Vagina (tissue), 2 donors: ENCODE results near the gene USO1. TPM values are rescaled to one million over a fixed set of nuclear protein-coding genes. Genes with fewer than 3 reads are reported as not detected.
"Not testable (repeated sequence)": the region's sequence is repeated elsewhere in the genome, so short reads cannot be mapped to it uniquely, and the experiment has no call there.

Experiments used
- DNase-seq, 2 donors: peaks; one replicate each; pipeline ENCODE4 v3.0.0-alpha.2; 2017; ENCODE audit errors: extremely low spot score in 2 of 2
- H3K27ac ChIP-seq: fragments of 200-600 bp; sonication (generic); one replicate; pipeline ENCODE4 v1.5.1; 2019
- H3K27me3 ChIP-seq: fragments of 200-600 bp; sonication (generic); one replicate; pipeline ENCODE4 v1.5.1; 2019
- H3K36me3 ChIP-seq, 2 donors: fragments of 200-600 bp; sonication (generic); one replicate each; pipeline ENCODE4 v1.5.1; 2017 to 2019
- H3K4me1 ChIP-seq: fragments of 200-600 bp; sonication (generic); one replicate; pipeline ENCODE4 v1.5.1; 2019
- H3K4me3 ChIP-seq, 2 donors: fragments of 200-600 bp; sonication (generic); 1 replicate in 1 of 2; 2 replicates in 1 of 2; pipeline ENCODE4 v1.5.1; 2016 to 2019
- H3K9me3 ChIP-seq: fragments of 200-600 bp; sonication (generic); one replicate; pipeline ENCODE4 v1.5.1; 2019
- CTCF ChIP-seq, 3 experiments: fragments of 450-650 bp in 2 of 3; fragments of 200-600 bp in 1 of 3; sonication (generic) in 1 of 3; IDR thresholded peaks; one replicate each; pipeline ENCODE4 v1.5.1; 2017 to 2019; ENCODE audit warnings: antibody characterized with exemption in 3 of 3, mild to moderate bottlenecking in 2 of 3, moderate library complexity in 2 of 3
- POLR2A ChIP-seq, 2 donors: fragments of 450-650 bp; IDR thresholded peaks; one replicate each; pipeline ENCODE4 v1.6.1; 2017; ENCODE audit warnings: antibody characterized with exemption in 2 of 2, mild to moderate bottlenecking in 2 of 2, moderate library complexity in 2 of 2
- POLR2AphosphoS5 ChIP-seq, 2 donors: sonication (generic); formaldehyde crosslinking; IDR thresholded peaks; one replicate each; pipeline ENCODE4 v1.9.0; 2017; ENCODE audit warnings: antibody characterized with exemption in 2 of 2, mild to moderate bottlenecking in 2 of 2, low read depth in 1 of 2; ENCODE audit not compliant: insufficient read depth in 1 of 2
- intact Hi-C: fragments of 100-400 bp; cut with DNase I; formaldehyde crosslinking; loops from one replicate; pipeline ENCODE4 v1.15.1; 2023
- total RNA-seq: library from RNA; depleted of rRNA; stranded (reverse); fragments of >200 nt; gene quantifications from one replicate; pipeline ENCODE4 v1.2.3, GENCODE V29; 2016

Gene USO1
- total RNA-seq, 1 donor from 2014 or later: 47.9 TPM

DNA sequence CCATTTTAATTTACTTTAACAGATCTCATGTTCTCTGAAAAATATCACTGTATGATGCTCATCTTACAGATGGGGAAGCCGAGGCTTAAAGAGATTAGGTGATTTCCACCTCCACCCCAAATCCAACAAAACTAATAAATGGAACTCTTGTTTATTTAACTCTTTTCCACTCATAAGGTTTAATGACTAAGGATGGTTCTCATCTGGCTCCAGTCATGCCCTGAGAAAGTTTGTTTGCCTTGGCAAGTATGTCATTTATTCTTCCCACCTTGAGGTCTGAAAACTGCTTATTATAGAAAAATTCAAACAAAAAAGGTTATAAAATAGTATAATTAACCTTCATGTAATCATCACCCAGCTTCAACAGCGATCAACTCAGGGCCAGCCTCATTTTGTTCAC is 121.6 kb downstream of the USO1 start:
- DNase-seq: no peak
- no peak for TF ChIP-seq POLR2AphosphoS5 (IDR thresholded peaks at IDR 0.05; ENCODE audit: insufficient read depth in 1 of 2, low read depth in 1 of 2)
- no peak for TF ChIP-seq CTCF (IDR thresholded peaks at IDR 0.05)
- TF ChIP-seq POLR2A (IDR thresholded peaks at IDR 0.05): no peak
- no peaks in the 10 kb centered on the region for H3K36me3 ChIP-seq
- H3K27me3 ChIP-seq: no peaks in the 10 kb centered on the region
- no peak overlapping the region for H3K27ac ChIP-seq
- no peak overlapping the region for H3K4me3 ChIP-seq
- no peaks in the 10 kb centered on the region for H3K9me3 ChIP-seq
- intact Hi-C loops: no loop called here
- H3K4me1 ChIP-seq: peaks cover 9% of the 10 kb centered on the region

DNA sequence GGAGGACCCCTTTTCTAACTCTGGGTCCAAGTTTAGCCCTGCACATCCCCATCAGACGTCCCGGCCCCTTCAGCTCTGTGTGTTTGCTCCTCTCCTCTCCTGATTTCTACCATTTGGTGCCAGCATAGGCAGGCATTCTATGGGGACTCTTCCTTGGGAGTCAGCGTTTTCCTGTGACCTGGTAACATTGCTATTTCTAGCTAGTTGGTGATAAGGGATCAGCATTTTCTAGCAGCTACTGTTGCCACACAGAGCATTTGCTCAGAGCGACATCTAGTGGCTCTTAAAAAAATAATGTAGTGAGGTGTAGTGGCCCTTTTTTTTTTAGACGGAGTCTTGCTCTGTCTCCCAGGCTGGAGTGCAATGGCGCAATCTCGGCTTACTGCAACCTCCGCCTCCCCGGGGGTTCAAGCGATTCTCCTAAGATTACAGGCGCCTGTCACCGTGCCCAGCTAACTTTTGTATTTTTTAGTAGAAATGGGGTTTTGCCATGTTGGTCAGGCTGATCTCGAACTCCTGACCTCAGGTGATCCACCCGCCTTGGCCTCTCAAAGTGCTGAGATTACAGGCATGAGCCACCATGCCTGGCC is 123.9 kb downstream of the USO1 start:
- intact Hi-C loops, H3K36me3 ChIP-seq, DNase-seq, H3K4me3 ChIP-seq, H3K27ac ChIP-seq, H3K27me3 ChIP-seq, H3K4me1 ChIP-seq, H3K9me3 ChIP-seq: not testable (repeated sequence)
- TF ChIP-seq CTCF (IDR thresholded peaks at IDR 0.05): peak in 2 of 3 experiments; percentile 44 to 72

DNA sequence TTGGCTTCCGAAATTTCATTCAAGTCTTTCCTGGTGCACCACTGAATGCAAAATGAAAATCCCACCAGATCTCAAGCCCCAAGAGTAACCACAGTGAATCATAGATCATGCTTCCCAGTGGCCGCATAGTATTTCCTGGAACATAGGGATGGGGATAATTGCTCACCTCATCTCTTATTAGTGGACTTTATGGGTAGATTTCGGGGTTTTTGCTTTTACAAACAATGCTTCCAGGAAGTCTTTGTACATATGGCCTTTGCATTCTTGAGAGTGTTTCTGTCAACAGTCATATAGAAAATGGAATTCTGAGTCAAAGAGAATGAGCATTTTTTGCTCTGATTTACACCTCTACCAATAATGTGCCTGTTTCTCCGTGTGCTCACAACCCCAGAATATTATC is 124.5 kb downstream of the USO1 start:
- DNase-seq: no peak
- no peak overlapping the region for H3K4me3 ChIP-seq
- H3K9me3 ChIP-seq: no peaks in the 10 kb centered on the region
- H3K27ac ChIP-seq: no peak overlapping the region
- H3K4me1 ChIP-seq: peaks cover 9% of the 10 kb centered on the region
- intact Hi-C loops: no loop called here
- TF ChIP-seq POLR2AphosphoS5 (IDR thresholded peaks at IDR 0.05; ENCODE audit: insufficient read depth in 1 of 2, low read depth in 1 of 2): no peak
- TF ChIP-seq POLR2A (IDR thresholded peaks at IDR 0.05): no peak
- TF ChIP-seq CTCF (IDR thresholded peaks at IDR 0.05): no peak
- no peaks in the 10 kb centered on the region for H3K36me3 ChIP-seq
- H3K27me3 ChIP-seq: no peaks in the 10 kb centered on the region

DNA sequence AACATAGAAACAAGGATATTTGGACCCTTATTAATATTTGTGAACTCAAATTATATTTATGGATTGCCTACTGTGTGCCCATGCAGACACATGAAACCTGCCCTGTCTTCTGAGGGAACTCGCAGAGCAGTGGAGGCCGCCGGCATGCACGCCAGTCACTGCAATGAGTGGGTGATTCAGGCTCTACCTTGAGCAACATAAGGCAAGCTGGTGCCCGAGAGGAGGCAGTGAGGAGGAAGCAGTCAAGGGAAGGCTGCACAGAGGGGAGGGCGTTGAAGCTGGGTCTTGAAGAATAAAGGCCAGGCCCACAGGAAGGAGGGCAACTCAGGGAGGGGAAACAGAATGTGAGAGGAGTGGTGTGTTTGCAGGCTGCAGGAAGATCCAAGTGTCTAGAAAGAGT is 125.1 kb downstream of the USO1 start:
- DNase-seq: no peak

More for the DNA sequence above, 125.1 kb downstream of the USO1 start:
- Histone ChIP-seq H3K4me3 (no peak overlapping the region), H3K27ac (no peak overlapping the region), H3K36me3 (no peaks in the 10 kb centered on the region), H3K4me1 (peaks cover 6% of the 10 kb centered on the region), H3K27me3 (no peaks in the 10 kb centered on the region), H3K9me3 (no peaks in the 10 kb centered on the region)
- intact Hi-C loops: no loop called here
- no peak for TF ChIP-seq POLR2A (IDR thresholded peaks at IDR 0.05)
- TF ChIP-seq CTCF (IDR thresholded peaks at IDR 0.05): no peak
- no peak for TF ChIP-seq POLR2AphosphoS5 (IDR thresholded peaks at IDR 0.05; ENCODE audit: insufficient read depth in 1 of 2, low read depth in 1 of 2)
